GM12891 (cell line): ENCODE measurements around the gene JAKMIP3.

ENCODE experiments used
- POLR2A ChIP-seq: IDR thresholded peaks from 2 replicates; pipeline ENCODE4 v1.6.1; 2011; ENCODE audit warnings: low read depth, low read length, control low read depth
- POLR2AphosphoS5 ChIP-seq: IDR thresholded peaks from 2 replicates; pipeline ENCODE4 v1.6.1; 2011; ENCODE audit warnings: low read depth, low read length, control low read depth
- SPI1 ChIP-seq: IDR thresholded peaks from 2 replicates; pipeline ENCODE4 v1.6.1; 2011; ENCODE audit warnings: low read depth, low read length, control low read depth
- TAF1 ChIP-seq: IDR thresholded peaks from 2 replicates; pipeline ENCODE4 v1.6.1; 2011; ENCODE audit warnings: low read depth, low read length, control low read depth

DNA sequence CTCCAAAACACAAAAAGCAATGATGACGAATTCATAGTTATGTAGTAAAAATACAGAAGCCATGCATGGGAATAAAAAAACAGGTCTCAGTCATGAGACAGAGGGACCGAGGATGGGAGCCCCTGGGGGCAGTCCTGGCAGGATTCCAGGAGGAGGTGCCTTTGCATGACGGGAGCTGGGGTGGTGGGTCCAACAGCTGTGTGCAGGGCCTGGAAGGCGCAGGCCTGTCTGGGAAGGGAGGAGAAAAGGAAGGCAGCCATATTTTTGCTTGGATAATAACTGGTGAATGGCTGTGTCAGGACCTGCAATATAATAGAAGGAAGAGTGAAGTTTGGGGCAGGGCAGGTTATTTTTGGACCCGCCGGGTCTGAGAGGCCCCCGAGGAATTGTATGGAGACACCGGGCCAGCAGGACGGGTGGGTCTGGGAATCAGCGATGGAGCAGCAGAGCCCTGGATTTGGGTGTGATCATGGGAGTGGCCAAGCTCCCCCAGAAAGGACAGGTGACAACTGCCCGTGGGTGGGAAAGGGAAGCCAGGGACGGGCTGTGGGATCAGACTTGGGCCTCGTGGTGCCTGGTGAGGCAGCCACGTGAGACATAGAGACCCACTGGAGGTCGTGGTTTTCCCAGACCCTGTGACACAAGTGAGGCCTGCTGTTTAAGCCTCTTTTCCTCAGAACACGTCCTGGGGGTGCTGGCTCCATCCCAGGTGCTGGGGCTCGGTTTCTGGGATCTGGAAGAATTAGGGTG is 2.9 kb upstream of the JAKMIP3 start:
- TF ChIP-seq POLR2A (no peak), POLR2AphosphoS5 (no peak), TAF1 (no peak), SPI1 (no peak)
